Ascending aorta (tissue), 2 donors: Measurements from ENCODE around the gene USO1. TPM values are rescaled to one million over a fixed set of nuclear protein-coding genes. Genes with fewer than 3 reads are reported as not detected.

Experiments used
- DNase-seq, 2 donors: peaks; one replicate each; pipeline ENCODE4 v3.0.0-alpha.2; 2019; ENCODE audit warnings: low spot score in 2 of 2
- H3K27ac ChIP-seq, 2 donors: fragments of 200-600 bp; sonication (generic); one replicate each; pipeline ENCODE4 v1.5.1; 2016 to 2017; ENCODE audit warnings: mild to moderate bottlenecking in 1 of 2
- H3K27me3 ChIP-seq: fragments of 200-600 bp; sonication (generic); one replicate; pipeline ENCODE4 v1.5.1; 2017
- H3K36me3 ChIP-seq, 2 donors: fragments of 200-600 bp; sonication (generic); one replicate each; pipeline ENCODE4 v1.5.1; 2016
- H3K4me1 ChIP-seq, 2 donors: fragments of 200-600 bp; sonication (generic); one replicate each; pipeline ENCODE4 v1.5.1; 2016 to 2017; ENCODE audit warnings: mild to moderate bottlenecking in 1 of 2
- H3K4me3 ChIP-seq, 2 donors: fragments of 200-600 bp; sonication (generic); one replicate each; pipeline ENCODE4 v1.5.1; 2016 to 2017; ENCODE audit warnings: mild to moderate bottlenecking in 1 of 2
- H3K9me3 ChIP-seq, 2 donors: fragments of 200-600 bp; sonication (generic); one replicate each; pipeline ENCODE4 v1.5.1; 2016
- CTCF ChIP-seq, 3 experiments: fragments of 200-600 bp in 2 of 3; fragments of 450-650 bp in 1 of 3; sonication (generic) in 2 of 3; IDR thresholded peaks; one replicate each; pipeline ENCODE4 v1.5.1; 2016 to 2019; ENCODE audit warnings: antibody characterized with exemption in 3 of 3, mild to moderate bottlenecking in 1 of 3, moderate library complexity in 1 of 3
- intact Hi-C: fragments of 100-400 bp; cut with DNase I; formaldehyde crosslinking; loops from one replicate; pipeline ENCODE4 v1.15.1; 2023
- total RNA-seq: library from RNA; depleted of rRNA; stranded (reverse); fragments of >200 nt; gene quantifications from one replicate; pipeline ENCODE4 v1.1.0, GENCODE V29; 2016

Gene USO1
- total RNA-seq, 1 donor from 2014 or later = 25.5 TPM

DNA sequence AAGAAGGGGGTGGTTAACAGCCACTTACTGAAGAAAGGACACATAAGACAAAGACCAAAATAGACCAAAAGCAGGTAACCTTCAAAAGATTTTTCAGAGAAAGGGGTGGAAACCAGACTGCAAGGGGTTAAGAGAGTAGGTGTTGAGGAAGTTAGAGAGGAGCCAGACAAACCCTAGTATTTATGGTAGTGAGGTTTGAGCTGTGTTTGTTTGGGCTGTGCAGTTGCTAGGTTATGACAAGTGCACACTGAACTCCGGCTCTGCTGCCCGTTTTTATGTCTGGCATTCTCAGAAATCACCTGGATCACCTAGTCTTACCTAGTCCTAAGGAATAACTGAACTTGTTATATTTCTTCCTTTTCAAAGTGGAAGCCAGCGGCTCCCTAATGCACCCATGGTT lies 28.3 kb upstream of the USO1 start:
- no peaks in the 10 kb centered on the region for H3K27me3 ChIP-seq
- TF ChIP-seq CTCF (IDR thresholded peaks at IDR 0.05) = no peak
- no peaks in the 10 kb centered on the region for H3K4me1 ChIP-seq
- no peak overlapping the region for H3K4me3 ChIP-seq
- DNase-seq = peak in 1 of 2 donors; percentile 11
- H3K9me3 ChIP-seq = no peaks in the 10 kb centered on the region
- intact Hi-C loops = no loop called here
- no peak overlapping the region for H3K27ac ChIP-seq
- H3K36me3 ChIP-seq = peaks cover 0 to 12% of the 10 kb centered on the region in 2 donors

DNA sequence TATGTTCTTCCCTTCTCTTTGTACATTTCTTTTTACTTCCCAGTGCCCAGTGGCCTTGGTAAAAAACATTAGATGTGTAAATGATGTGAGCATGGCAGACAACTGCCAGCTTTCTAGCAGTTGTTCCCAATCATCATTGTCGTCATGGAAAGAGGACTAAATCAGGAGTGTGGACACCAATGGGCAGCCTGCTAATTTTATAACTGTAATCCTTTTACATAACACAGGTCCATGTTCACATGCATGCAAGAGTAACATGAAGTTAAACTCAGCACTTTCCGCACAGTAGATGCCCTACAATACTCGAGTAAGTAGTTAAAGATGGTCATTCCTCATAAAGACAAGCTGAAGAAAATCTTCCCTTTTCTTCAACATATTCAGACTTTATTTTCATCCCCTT lies 27.8 kb upstream of the USO1 start:
- H3K36me3 ChIP-seq = peaks cover 0 to 12% of the 10 kb centered on the region in 2 donors
- intact Hi-C loops = no loop called here
- no peaks in the 10 kb centered on the region for H3K4me1 ChIP-seq
- peak in 1 of 2 donors; percentile 4 for DNase-seq
- no peaks in the 10 kb centered on the region for H3K27me3 ChIP-seq
- no peak for TF ChIP-seq CTCF (IDR thresholded peaks at IDR 0.05)
- H3K27ac ChIP-seq = no peak overlapping the region
- no peaks in the 10 kb centered on the region for H3K9me3 ChIP-seq
- H3K4me3 ChIP-seq = no peak overlapping the region

- no peaks in the 10 kb centered on the region for H3K9me3 ChIP-seq
- no peaks in the 10 kb centered on the region for H3K4me1 ChIP-seq
- no peak for TF ChIP-seq CTCF (IDR thresholded peaks at IDR 0.05)
- H3K36me3 ChIP-seq = peaks cover 2 to 6% of the 10 kb centered on the region in 2 donors
- H3K4me3 ChIP-seq = no peak overlapping the region
- intact Hi-C loops = no loop called here
- no peaks in the 10 kb centered on the region for H3K27me3 ChIP-seq
- H3K27ac ChIP-seq = no peak overlapping the region
- peak in 1 of 2 donors; percentile 46 for DNase-seq
Measured at GRCh38 chr4:75698162-75698962, 26.0 kb upstream of the USO1 start.

DNA sequence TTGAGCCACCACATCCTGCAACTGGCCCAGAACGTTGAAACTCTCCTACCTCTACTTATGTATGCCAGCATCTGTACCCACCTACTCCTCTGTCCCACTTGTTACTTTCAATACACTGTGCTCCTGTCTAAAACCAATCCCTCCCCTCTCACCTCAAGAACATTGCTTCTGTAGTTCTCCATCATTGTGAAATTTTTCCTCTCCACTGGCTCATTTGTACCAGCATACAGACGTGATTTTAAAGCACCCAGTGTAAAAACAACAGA lies 25.5 kb upstream of the USO1 start:
- Histone ChIP-seq H3K4me3 (no peak overlapping the region), H3K27ac (no peak overlapping the region), H3K9me3 (no peaks in the 10 kb centered on the region), H3K4me1 (no peaks in the 10 kb centered on the region), H3K36me3 (peaks cover 2 to 6% of the 10 kb centered on the region in 2 donors), H3K27me3 (no peaks in the 10 kb centered on the region)
- intact Hi-C loops = no loop called here
- TF ChIP-seq CTCF (IDR thresholded peaks at IDR 0.05) = no peak
- DNase-seq = no peak

GRCh38 chr4:75699299-75699698 lies 25.1 kb upstream of the USO1 start:
- no peak overlapping the region for H3K27ac ChIP-seq
- intact Hi-C loops = no loop called here
- H3K9me3 ChIP-seq = no peaks in the 10 kb centered on the region
- H3K27me3 ChIP-seq = no peaks in the 10 kb centered on the region
- H3K4me1 ChIP-seq = no peaks in the 10 kb centered on the region
- H3K36me3 ChIP-seq = peaks cover 2% of the 10 kb centered on the region in 2 donors
- DNase-seq = peak in 1 of 2 donors; percentile 15
- TF ChIP-seq CTCF (IDR thresholded peaks at IDR 0.05) = no peak
- H3K4me3 ChIP-seq = no peak overlapping the region
